Dermis blood vessel endothelial cell (primary cell): ENCODE results near the gene NDUFS8. TPM values are rescaled to one million over a fixed set of nuclear protein-coding genes. Genes with fewer than 3 reads are reported as not detected.

Experiments used
- DNase-seq: peaks from one replicate; pipeline ENCODE4 v3.0.0; 2010
- total RNA-seq: library from RNA; depleted of rRNA; stranded (reverse); fragments of >200 nt; gene quantifications from 2 replicates; pipeline ENCODE4 v1.2.3, GENCODE V29; 2014

Gene NDUFS8
- total RNA-seq, 1 donor from 2014 or later, result 104 TPM

GRCh38 chr11:68016904-68017817, 13.3 kb upstream of the NDUFS8 start:
- DNase-seq, result no peak

- no peak for DNase-seq
Observed at GRCh38 chr11:68017980-68018729, 12.3 kb upstream of the NDUFS8 start.

GRCh38 chr11:68018730-68019190, 11.7 kb upstream of the NDUFS8 start:
- DNase-seq, result no peak

DNA sequence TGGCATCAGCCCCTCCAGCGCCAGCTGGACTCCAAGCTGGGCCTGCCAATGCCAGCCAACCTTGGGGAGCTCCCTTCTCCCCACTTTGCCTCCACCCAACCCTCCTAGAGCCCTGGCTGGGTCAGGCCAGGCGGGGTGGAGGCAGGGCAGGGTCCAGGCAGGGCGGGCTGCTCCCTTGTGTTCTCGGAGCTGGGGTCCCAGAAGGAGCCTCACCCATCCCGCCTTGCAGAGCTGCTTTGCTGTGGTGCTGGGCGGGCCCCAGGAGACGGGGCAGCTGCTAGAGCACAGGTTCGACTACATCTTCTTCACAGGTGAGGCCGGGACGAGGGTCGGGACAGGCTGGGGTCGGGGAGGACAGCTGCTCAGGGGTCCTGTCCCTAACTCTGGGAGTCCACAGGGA, 11.0 kb upstream of the NDUFS8 start:
- no peak for DNase-seq

DNA sequence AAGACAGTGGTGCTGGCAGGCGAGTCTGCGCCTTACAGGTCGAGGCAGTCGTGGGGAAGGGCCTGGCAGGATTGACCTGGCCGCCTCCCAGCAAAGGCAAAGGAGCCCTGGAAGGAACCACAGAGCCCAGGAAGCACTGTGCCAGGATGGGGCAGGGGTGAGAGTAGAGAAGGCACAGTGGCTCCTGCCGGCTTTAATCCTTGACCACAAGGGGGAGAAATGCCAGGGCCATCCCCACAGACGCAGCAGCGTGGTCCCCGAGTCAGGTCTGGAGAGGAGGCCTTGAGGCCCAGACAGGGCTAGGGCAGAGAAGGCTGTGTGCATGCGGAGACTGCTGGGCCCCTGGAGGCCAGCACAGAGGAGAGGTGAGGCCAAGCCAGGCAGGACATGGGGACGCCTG, 9.9 kb upstream of the NDUFS8 start:
- peak; percentile 62 for DNase-seq

- peak; percentile 45 for DNase-seq
Observed at GRCh38 chr11:68021167-68021787, 9.2 kb upstream of the NDUFS8 start.

DNA sequence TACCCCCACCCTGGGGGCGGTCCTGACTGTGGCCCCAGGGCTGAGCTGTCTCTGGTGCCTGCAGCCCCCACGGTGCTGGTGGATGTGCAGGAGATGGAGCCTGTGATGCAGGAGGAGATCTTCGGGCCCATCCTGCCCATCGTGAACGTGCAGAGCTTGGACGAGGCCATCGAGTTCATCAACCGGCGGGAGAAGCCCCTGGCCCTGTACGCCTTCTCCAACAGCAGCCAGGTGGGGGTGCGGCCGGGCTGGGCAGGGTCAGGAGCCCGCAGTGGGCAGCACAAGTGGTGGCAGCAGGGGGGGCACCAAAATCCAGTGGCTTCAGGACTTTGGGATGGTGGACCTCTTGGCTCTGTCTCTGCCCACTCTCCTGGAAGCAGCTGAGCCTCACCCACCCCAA, 8.0 kb upstream of the NDUFS8 start:
- no peak for DNase-seq

DNA sequence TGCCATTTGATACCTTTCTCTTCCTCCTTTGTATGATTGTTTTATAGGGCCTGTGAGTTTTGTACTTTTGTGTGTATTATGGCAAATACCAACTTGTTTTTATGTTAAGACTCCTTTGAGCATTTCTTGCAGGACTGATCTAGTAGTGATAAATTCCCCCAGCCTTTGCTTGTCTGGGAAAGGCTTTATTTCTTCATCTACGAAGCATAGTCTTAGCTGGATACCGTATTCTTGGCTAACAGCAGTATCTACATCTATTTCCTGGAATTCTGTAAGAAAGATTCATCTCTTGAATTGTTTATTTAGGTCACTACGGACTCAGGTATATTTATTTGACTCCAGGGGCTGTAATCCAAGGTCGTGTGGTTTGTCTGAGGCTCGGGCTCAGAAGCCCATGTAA, 6.0 kb upstream of the NDUFS8 start:
- DNase-seq, result no peak

- DNase-seq, result peak; percentile 16
Observed at GRCh38 chr11:68025047-68025446, 5.4 kb upstream of the NDUFS8 start.

DNA sequence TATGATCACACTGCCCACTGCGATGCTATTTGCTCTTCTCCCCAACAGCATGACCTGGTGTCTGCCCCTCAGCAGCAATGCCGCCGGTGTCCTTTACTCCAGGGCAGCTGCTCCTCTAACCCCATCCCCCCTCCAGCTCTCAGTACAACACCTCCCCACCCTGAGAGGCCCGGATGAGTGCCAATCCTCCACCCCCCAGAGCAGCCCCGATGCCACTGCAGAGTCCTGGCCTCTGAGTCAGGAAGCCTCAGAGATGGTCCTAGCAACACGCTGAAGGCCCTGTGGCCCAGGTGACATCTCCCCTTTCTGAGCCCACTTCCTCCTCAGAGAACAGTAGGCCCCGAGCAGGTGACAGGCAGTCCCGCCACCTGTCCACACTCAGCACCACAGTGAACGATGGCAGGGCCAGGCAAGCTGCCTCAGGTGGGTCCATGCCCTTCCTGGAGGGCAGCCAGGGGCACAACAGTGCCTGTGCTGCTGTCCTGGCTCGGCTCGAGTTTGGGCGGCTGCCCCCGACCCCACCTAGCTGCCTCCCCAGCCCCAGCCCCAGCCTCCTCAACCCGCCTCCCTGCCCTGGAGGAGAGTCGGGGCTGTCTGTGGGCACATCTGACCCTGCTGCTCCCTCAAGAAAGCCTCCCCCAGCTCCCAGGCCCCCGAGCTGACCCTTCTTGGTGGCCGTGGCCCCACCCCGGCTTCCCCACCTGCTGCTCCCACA, 3.9 kb upstream of the NDUFS8 start:
- DNase-seq, result no peak

GRCh38 chr11:68027667-68028066, 2.8 kb upstream of the NDUFS8 start:
- DNase-seq, result no peak

GRCh38 chr11:68028802-68029545, 1.5 kb upstream of the NDUFS8 start:
- no peak for DNase-seq

- peak; percentile 49 for DNase-seq
Observed at GRCh38 chr11:68031144-68031464, 623 bp downstream of the NDUFS8 start.

GRCh38 chr11:68032003-68032402, 1.5 kb downstream of the NDUFS8 start:
- DNase-seq, result no peak

DNA sequence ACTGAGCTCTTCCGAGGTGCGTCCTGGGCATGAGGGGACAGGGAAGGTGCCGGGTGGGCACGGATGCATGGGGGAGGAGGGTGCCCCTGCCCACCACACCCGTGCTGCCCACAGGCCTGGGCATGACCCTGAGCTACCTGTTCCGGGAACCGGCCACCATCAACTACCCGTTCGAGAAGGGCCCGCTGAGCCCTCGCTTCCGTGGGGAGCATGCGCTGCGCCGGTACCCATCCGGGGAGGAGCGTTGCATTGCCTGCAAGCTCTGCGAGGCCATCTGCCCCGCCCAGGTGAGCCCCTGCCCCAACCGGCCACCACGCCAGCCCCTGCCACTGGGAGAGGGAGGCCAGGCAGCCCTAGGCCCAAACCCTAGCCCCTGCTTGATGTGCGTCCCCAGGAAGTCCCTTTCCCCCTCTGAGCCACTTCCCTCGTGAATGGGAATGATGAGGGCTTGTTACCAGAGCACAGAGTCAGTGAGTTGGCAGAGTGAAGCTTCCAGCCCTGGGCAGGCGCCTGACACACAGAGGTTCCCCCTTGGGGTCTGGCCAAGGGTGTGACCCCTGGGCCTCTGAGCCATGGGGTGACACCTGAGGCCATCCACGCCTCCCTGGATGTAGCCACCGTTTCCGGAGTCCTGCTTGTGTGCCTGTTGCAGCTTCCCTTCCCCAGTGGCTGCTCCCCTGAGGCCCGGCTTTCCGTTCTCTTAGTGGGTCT, 2.7 kb downstream of the NDUFS8 start:
- no peak for DNase-seq

DNA sequence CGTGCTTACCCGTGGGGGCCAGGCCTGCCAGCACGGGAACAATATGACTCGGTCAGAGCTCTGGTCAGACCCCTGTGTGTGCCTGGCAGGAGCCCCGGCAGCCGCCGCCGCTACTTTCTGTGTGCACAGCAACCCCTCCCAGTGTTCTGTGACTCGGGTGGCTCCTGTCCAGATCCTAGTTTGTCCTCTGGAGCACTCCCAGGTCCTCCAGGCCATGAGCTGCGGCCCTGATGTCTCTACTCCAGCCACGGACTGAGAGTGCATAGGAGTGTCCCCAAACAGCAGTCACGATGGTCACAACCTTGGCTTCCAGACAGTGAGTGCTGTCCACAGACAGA, 3.2 kb downstream of the NDUFS8 start:
- DNase-seq, result no peak

- DNase-seq, result no peak
Observed at GRCh38 chr11:68035266-68035876, 4.9 kb downstream of the NDUFS8 start.

GRCh38 chr11:68036141-68036716, 5.7 kb downstream of the NDUFS8 start:
- no peak for DNase-seq

GRCh38 chr11:68036717-68037239, 6.3 kb downstream of the NDUFS8 start:
- peak; percentile 34 for DNase-seq
